ENCODE measurements around the gene PALMD. TPM values are rescaled to one million over a fixed set of nuclear protein-coding genes. Genes with fewer than 3 reads are reported as not detected.

PALMD gene
- total RNA-seq, 1 experiment from 2014 or later = not detected

- Histone ChIP-seq H2BK5ac (ENCODE audit: insufficient read length, low read length) (no peak overlapping the region), H3K23ac (ENCODE audit: insufficient read length, low read depth, low read length) (no peak overlapping the region), H3K56ac (ENCODE audit: insufficient read length, low read depth, low read length) (no peak overlapping the region), H3K79me2 (ENCODE audit: insufficient read depth, low read length) (no peaks in the 10 kb centered on the region), H3K27me3 (ENCODE audit: insufficient read depth, low read length) (no peaks in the 10 kb centered on the region), H3K18ac (ENCODE audit: insufficient read length, low read depth, low read length) (no peak overlapping the region), H3K4ac (ENCODE audit: low read depth, low read length) (no peak overlapping the region), H3K4me2 (ENCODE audit: insufficient read depth, insufficient read length, low read length) (no peak overlapping the region), H3K79me1 (ENCODE audit: insufficient read depth, low read depth, low read length, poor library complexity, severe bottlenecking) (no peaks in the 10 kb centered on the region), H2BK12ac (ENCODE audit: insufficient read length, low read depth, low read length) (no peak overlapping the region), H3K9me3 (ENCODE audit: control insufficient read depth, low read depth, low read length) (no peaks in the 10 kb centered on the region), H4K5ac (ENCODE audit: insufficient read length, low read depth, low read length) (no peak overlapping the region), H3K9ac (ENCODE audit: extremely low read depth, insufficient read length, low read length) (no peak overlapping the region), H3K14ac (ENCODE audit: insufficient read depth, low read length) (no peak overlapping the region), H2AK5ac (ENCODE audit: insufficient read length, low read length) (no peak overlapping the region), H2AFZ (ENCODE audit: low read length) (no peak overlapping the region), H4K91ac (ENCODE audit: insufficient read length, low read depth, low read length) (no peak overlapping the region), H3T11ph (ENCODE audit: low read length) (no peak overlapping the region), H2BK120ac (ENCODE audit: low read depth, low read length, poor library complexity, severe bottlenecking) (no peak overlapping the region), H3K27ac (ENCODE audit: insufficient read length, low read depth, low read length) (no peak overlapping the region), H4K8ac (replicated peaks; ENCODE audit: insufficient read length, low read depth, low read length) (no peak overlapping the region), H2BK15ac (ENCODE audit: low read depth, low read length) (no peak overlapping the region), H3K23me2 (ENCODE audit: insufficient read length, low read depth, low read length, poor library complexity, severe bottlenecking) (no peaks in the 10 kb centered on the region), H2BK20ac (ENCODE audit: low read depth, low read length, poor library complexity, severe bottlenecking) (no peak overlapping the region), H4K20me1 (ENCODE audit: control insufficient read depth, insufficient read depth, insufficient read length) (no peaks in the 10 kb centered on the region), H3K4me1 (ENCODE audit: insufficient read depth, low read length) (no peaks in the 10 kb centered on the region)
- Mint-ChIP-seq H3K36me3 (ENCODE audit: insufficient read depth in 1 of 3, low read depth in 3 of 3) (no peaks in the 10 kb centered on the region), H3K9me3 (no peaks in the 10 kb centered on the region), H3K27me3 (ENCODE audit: low read depth) (no peaks in the 10 kb centered on the region), H3K4me1 (no peaks in the 10 kb centered on the region; a peak in 1 of 4 replicates), H3K4me3 (no peak overlapping the region), H3K27ac (no peak overlapping the region)
- TF ChIP-seq CTCF (conservative IDR thresholded peaks at IDR 0.05) = no peak
- DNase-seq = no peak
- no CpG with 5 or more reads among the region's 6 CpGs for WGBS (ENCODE audit: extremely low coverage, insufficient read length, low lambda C conversion rate)
Observed at GRCh38 chr1:99674115-99675064, 28.5 kb downstream of the PALMD start.

Data from H9 (cell line).